ENCODE results near the gene MAP2K7.
"Not testable (repeated sequence)": the region's sequence is repeated elsewhere in the genome, so short reads cannot be mapped to it uniquely, and the experiment has no call there.

The MAP2K7 gene

GRCh38 chr19:7932276-7932929 lies 28.7 kb downstream of the MAP2K7 start:
- FAIRE-seq: no peak

GRCh38 chr19:7932930-7933300 lies 29.2 kb downstream of the MAP2K7 start:
- FAIRE-seq: no peak

- FAIRE-seq: no peak
These were observed 29.7 kb downstream of the MAP2K7 start for GRCh38 chr19:7933411-7933810.

GRCh38 chr19:7933828-7934725 lies 30.4 kb downstream of the MAP2K7 start:
- no peak for FAIRE-seq

GRCh38 chr19:7934766-7935165 lies 31.1 kb downstream of the MAP2K7 start:
- FAIRE-seq: no peak

- FAIRE-seq: no peak
These were observed 37.2 kb downstream of the MAP2K7 start for GRCh38 chr19:7940841-7941240.

GRCh38 chr19:7941895-7942596 lies 38.4 kb downstream of the MAP2K7 start:
- no peak for FAIRE-seq

GRCh38 chr19:7942981-7943443 lies 39.3 kb downstream of the MAP2K7 start:
- no peak for FAIRE-seq

- FAIRE-seq: peak; percentile 97
These were observed 39.9 kb downstream of the MAP2K7 start, which contains the start of gene TIMM44 for GRCh38 chr19:7943444-7944176. TIMM44 (minus strand) TSS chr19:7943666; CDS start chr19:7943651, 15 bp downstream.

- peak; percentile 97 for FAIRE-seq
These were observed 40.6 kb downstream of the MAP2K7 start for GRCh38 chr19:7944177-7944761.

- FAIRE-seq: no peak
These were observed 44.3 kb downstream of the MAP2K7 start for GRCh38 chr19:7947939-7948338.

GRCh38 chr19:7953060-7953459 lies 49.4 kb downstream of the MAP2K7 start:
- no peak for FAIRE-seq

- no peak for FAIRE-seq
These were observed 49.9 kb downstream of the MAP2K7 start for GRCh38 chr19:7953576-7953975.

- FAIRE-seq: no peak
These were observed 52.0 kb downstream of the MAP2K7 start for GRCh38 chr19:7955696-7956095.

- FAIRE-seq: no peak
These were observed 55.5 kb downstream of the MAP2K7 start for GRCh38 chr19:7959211-7959610.

GRCh38 chr19:7961082-7961481 lies 57.4 kb downstream of the MAP2K7 start:
- FAIRE-seq: not testable (repeated sequence)

GRCh38 chr19:7961920-7962626 lies 58.4 kb downstream of the MAP2K7 start:
- peak; percentile 33 for FAIRE-seq

- FAIRE-seq: no peak
These were observed 59.1 kb downstream of the MAP2K7 start for GRCh38 chr19:7962644-7963268.

- FAIRE-seq: no peak
These were observed 59.9 kb downstream of the MAP2K7 start for GRCh38 chr19:7963566-7963965.
